Measurements from ENCODE around the gene KLHDC10.

The KLHDC10 gene

GRCh38 chr7:130127404-130127803 is 57.1 kb downstream of the KLHDC10 start:
- no peak overlapping the region for H3K4me3 ChIP-seq (ENCODE audit: low read depth in 1 of 2, low read length in 1 of 2)
- no peaks in the 10 kb centered on the region for H3K9me3 ChIP-seq
- TF ChIP-seq, protein P1, sequence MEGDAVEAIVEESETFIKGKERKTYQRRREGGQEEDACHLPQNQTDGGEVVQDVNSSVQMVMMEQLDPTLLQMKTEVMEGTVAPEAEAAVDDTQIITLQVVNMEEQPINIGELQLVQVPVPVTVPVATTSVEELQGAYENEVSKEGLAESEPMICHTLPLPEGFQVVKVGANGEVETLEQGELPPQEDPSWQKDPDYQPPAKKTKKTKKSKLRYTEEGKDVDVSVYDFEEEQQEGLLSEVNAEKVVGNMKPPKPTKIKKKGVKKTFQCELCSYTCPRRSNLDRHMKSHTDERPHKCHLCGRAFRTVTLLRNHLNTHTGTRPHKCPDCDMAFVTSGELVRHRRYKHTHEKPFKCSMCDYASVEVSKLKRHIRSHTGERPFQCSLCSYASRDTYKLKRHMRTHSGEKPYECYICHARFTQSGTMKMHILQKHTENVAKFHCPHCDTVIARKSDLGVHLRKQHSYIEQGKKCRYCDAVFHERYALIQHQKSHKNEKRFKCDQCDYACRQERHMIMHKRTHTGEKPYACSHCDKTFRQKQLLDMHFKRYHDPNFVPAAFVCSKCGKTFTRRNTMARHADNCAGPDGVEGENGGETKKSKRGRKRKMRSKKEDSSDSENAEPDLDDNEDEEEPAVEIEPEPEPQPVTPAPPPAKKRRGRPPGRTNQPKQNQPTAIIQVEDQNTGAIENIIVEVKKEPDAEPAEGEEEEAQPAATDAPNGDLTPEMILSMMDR (IDR thresholded peaks at IDR 0.05) = no peak
- H3K27me3 ChIP-seq = no peaks in the 10 kb centered on the region
- no peaks in the 10 kb centered on the region for H3K4me1 ChIP-seq (ENCODE audit: control insufficient read depth in 1 of 2, insufficient read depth in 1 of 2, low read depth in 1 of 2, low read length in 1 of 2)
- H3K36me3 ChIP-seq = peaks cover 96% of the 10 kb centered on the region
- H3K27ac ChIP-seq = no peak overlapping the region

- Histone ChIP-seq H3K4me1 (ENCODE audit: control insufficient read depth in 1 of 2, insufficient read depth in 1 of 2, low read depth in 1 of 2, low read length in 1 of 2) (no peaks in the 10 kb centered on the region), H3K4me3 (ENCODE audit: low read depth in 1 of 2, low read length in 1 of 2) (no peak overlapping the region), H3K36me3 (peaks cover 96% of the 10 kb centered on the region), H3K27ac (no peak overlapping the region), H3K27me3 (no peaks in the 10 kb centered on the region), H3K9me3 (no peaks in the 10 kb centered on the region)
- TF ChIP-seq, protein P1 (IDR thresholded peaks at IDR 0.05) = no peak
These were observed 57.5 kb downstream of the KLHDC10 start for GRCh38 chr7:130127821-130128317.

- no peak overlapping the region for H3K4me3 ChIP-seq (ENCODE audit: low read depth in 1 of 2, low read length in 1 of 2)
- no peaks in the 10 kb centered on the region for H3K27me3 ChIP-seq
- H3K27ac ChIP-seq = no peak overlapping the region
- no peaks in the 10 kb centered on the region for H3K4me1 ChIP-seq (ENCODE audit: control insufficient read depth in 1 of 2, insufficient read depth in 1 of 2, low read depth in 1 of 2, low read length in 1 of 2)
- H3K36me3 ChIP-seq = peaks cover 92% of the 10 kb centered on the region
- TF ChIP-seq, protein P1 (IDR thresholded peaks at IDR 0.05) = no peak
- H3K9me3 ChIP-seq = no peaks in the 10 kb centered on the region
These were observed 58.7 kb downstream of the KLHDC10 start for GRCh38 chr7:130129011-130129411.

GRCh38 chr7:130131191-130131834 is 61.0 kb downstream of the KLHDC10 start:
- Histone ChIP-seq H3K4me1 (ENCODE audit: control insufficient read depth in 1 of 2, insufficient read depth in 1 of 2, low read depth in 1 of 2, low read length in 1 of 2) (no peaks in the 10 kb centered on the region), H3K27me3 (no peaks in the 10 kb centered on the region), H3K9me3 (no peaks in the 10 kb centered on the region), H3K4me3 (ENCODE audit: low read depth in 1 of 2, low read length in 1 of 2) (no peak overlapping the region), H3K27ac (no peak overlapping the region), H3K36me3 (peaks cover 84% of the 10 kb centered on the region)
- TF ChIP-seq, protein P1 (IDR thresholded peaks at IDR 0.05) = no peak

DNA sequence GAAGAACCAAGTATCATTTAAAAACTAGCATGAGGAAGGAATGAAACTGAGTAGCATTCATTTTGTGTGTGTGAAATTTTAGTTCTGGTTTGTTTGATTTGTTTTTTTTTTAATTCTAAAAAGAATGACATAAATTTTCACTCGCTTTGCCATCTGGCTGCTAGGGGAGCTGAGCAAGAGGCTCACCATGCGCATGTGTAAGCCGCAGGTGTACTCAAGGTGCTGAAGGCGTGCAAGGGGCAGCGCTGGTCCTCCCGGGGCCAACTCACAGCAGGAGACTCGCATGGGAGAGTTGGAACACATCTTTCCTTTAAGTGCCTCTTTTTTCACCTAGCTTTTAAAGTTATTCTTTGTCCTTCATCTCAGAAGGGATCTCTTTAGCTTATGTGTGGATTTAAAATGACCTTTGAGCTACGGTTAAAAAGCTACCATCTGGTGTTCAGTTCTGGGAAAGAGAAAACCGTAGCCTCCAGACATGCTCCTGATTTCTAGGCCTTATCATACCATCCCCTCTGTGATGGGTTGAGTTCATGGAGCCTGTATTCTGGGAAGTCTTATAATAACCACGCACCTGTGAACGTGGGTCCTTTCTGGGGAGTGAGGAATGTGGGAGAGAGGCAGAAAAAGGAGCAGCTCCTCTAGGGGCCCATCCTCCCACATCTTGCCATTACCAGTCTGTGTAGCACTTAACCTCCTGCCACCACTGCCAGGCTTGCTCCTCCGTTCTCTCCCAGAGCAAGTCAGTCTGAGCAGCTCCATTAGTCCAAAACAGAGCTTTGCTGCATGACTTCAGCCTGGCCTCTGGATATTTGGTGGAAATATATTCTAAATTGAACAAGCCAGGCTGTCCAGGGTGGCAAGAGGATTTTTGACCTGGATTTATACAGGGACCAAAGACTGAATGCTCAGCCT is 61.9 kb downstream of the KLHDC10 start:
- H3K27ac ChIP-seq = no peak overlapping the region
- H3K4me3 ChIP-seq (ENCODE audit: low read depth in 1 of 2, low read length in 1 of 2) = no peak overlapping the region
- H3K9me3 ChIP-seq = no peaks in the 10 kb centered on the region
- peaks cover 82% of the 10 kb centered on the region for H3K36me3 ChIP-seq
- no peaks in the 10 kb centered on the region for H3K4me1 ChIP-seq (ENCODE audit: control insufficient read depth in 1 of 2, insufficient read depth in 1 of 2, low read depth in 1 of 2, low read length in 1 of 2)
- TF ChIP-seq, protein P1 (IDR thresholded peaks at IDR 0.05) = no peak
- H3K27me3 ChIP-seq = no peaks in the 10 kb centered on the region
